Spleen (tissue), 11 donors: ENCODE measurements around the gene UBLCP1. TPM values are rescaled to one million over a fixed set of nuclear protein-coding genes. Genes with fewer than 3 reads are reported as not detected.

Experiments
- DNase-seq: peaks from one replicate; pipeline ENCODE4 v3.0.0-alpha.2; 2020
- H3K27ac ChIP-seq, 8 donors: fragments of 200-600 bp; sonication (generic) in 7 of 8; 1 replicate in 4 of 8; 2 replicates in 4 of 8; pipeline versions ENCODE4 v1.5.0 to v1.8.0; 2016 to 2021; ENCODE audit warnings: inconsistent platforms in 4 of 8, mild to moderate bottlenecking in 4 of 8, moderate library complexity in 1 of 8
- H3K27me3 ChIP-seq, 7 donors: fragments of 200-600 bp; sonication (generic) in 6 of 7; replicated peaks in 1 of 7; 1 replicate in 4 of 7; 2 replicates in 3 of 7; pipeline versions ENCODE4 v1.5.0 to v1.8.0; 2016 to 2021; ENCODE audit warnings: inconsistent platforms in 3 of 7, mild to moderate bottlenecking in 1 of 7
- H3K36me3 ChIP-seq, 6 donors: fragments of 200-600 bp; sonication (generic) in 5 of 6; 1 replicate in 4 of 6; 2 replicates in 2 of 6; pipeline versions ENCODE4 v1.5.0 to v1.8.0; 2016 to 2021; ENCODE audit warnings: inconsistent platforms in 2 of 6
- H3K4me1 ChIP-seq, 6 donors: fragments of 200-600 bp; sonication (generic) in 5 of 6; 1 replicate in 3 of 6; 2 replicates in 3 of 6; pipeline versions ENCODE4 v1.5.0 to v1.8.0; 2016 to 2021; ENCODE audit warnings: inconsistent platforms in 3 of 6
- H3K4me3 ChIP-seq, 8 donors: fragments of 200-600 bp; sonication (generic) in 7 of 8; 1 replicate in 4 of 8; 2 replicates in 4 of 8; pipeline versions ENCODE4 v1.5.0 to v1.8.0; 2016 to 2021; ENCODE audit warnings: inconsistent platforms in 4 of 8, mild to moderate bottlenecking in 4 of 8, moderate library complexity in 2 of 8
- H3K9me3 ChIP-seq, 8 donors: fragments of 200-600 bp; sonication (generic) in 7 of 8; 1 replicate in 4 of 8; 2 replicates in 4 of 8; pipeline versions ENCODE4 v1.5.0 to v1.8.0; 2016 to 2021; ENCODE audit warnings: inconsistent platforms in 4 of 8
- POLR2A ChIP-seq, 3 donors: fragments of 450-650 bp; IDR thresholded peaks; one replicate each; pipeline ENCODE4 v1.5.1; 2017; ENCODE audit warnings: antibody characterized with exemption in 3 of 3, mild to moderate bottlenecking in 1 of 3
- POLR2AphosphoS5 ChIP-seq, 3 donors: sonication (generic); formaldehyde crosslinking; IDR thresholded peaks; one replicate each; pipeline ENCODE4 v1.5.1; 2017; ENCODE audit warnings: antibody characterized with exemption in 3 of 3
- WGBS, 5 donors: extraction: QIAGEN DNeasy Blood & Tissue Kit in 3 of 5; methylation state at CpG; one replicate each; pipeline versions ENCODE4 v1.1.5 to v1.1.7; 2013 to 2018; 5-methylcytosine and 5-hydroxymethylcytosine counted together
- intact Hi-C: fragments of 100-400 bp; cut with DNase I; formaldehyde crosslinking; loops from one replicate; pipeline ENCODE4 v1.15.0; 2023; ENCODE audit warnings: low total_unique reads
- polyA plus RNA-seq, 3 donors: library from polyadenylated mRNA; stranded (reverse); fragments of 200-250 nt; gene quantifications; one replicate each; pipeline ENCODE4 v1.2.1, GENCODE V29; 2013
- total RNA-seq, 7 donors: library from RNA; depleted of rRNA in 3 of 7; stranded (reverse); fragments of >200 nt in 3 of 7; fragmentation: NEBNext Ultra II Directional in 4 of 7; extraction: Animal tissue kit (Norgen Biotek cat#: 25700) in 4 of 7; gene quantifications; one replicate each; pipeline versions ENCODE4 v1.1.0 to v1.2.1, GENCODE V29; 2016 to 2021
- TF ChIP-seq, protein P1 (sequence below), 11 experiments: fragments of 200-600 bp in 7 of 11; fragments of 450-650 bp in 4 of 11; sonication (generic) in 4 of 11; IDR thresholded peaks in 8 of 11; conservative IDR thresholded peaks in 3 of 11; 1 replicate in 7 of 11; 2 replicates in 4 of 11; pipeline versions ENCODE4 v1.4.0 to v1.8.0; 2016 to 2021; ENCODE audit warnings: antibody characterized with exemption in 11 of 11, inconsistent platforms in 4 of 11, mild to moderate bottlenecking in 1 of 11
- donor health status: healthy with polysubstance abuse.
- donor health status: DM: no; HTN: no; CAD: no; lungs with moderate emphysema.
- donor health status: DM: no; HTN: no; CAD: no.
- donor health status: Bipolar disorder and iron deficiency.
- donor health status: healthy.
- donor health status: DM: no; HTN: no; CAD: no.
- donor health status: DM: yes; HTN: yes; CAD: no.

UBLCP1 gene
- total and polyA plus RNA-seq, 10 donors: 25.4 to 44.8 (median 29.9) TPM

GRCh38 chr5:159309689-159310433 lies 46.8 kb downstream of the UBLCP1 start:
- no peak for DNase-seq
- Histone ChIP-seq H3K36me3 (no peaks in the 10 kb centered on the region), H3K4me1 (peaks cover 0 to 17% (median 12%) of the 10 kb centered on the region in 6 donors), H3K4me3 (peak overlapping the region in 1 of 8 donors; percentile 50), H3K9me3 (no peaks in the 10 kb centered on the region), H3K27ac (no peak overlapping the region), H3K27me3 (peaks cover 0 to 33% (median 0%) of the 10 kb centered on the region in 7 donors)
- no peak for TF ChIP-seq POLR2A (IDR thresholded peaks at IDR 0.05)
- TF ChIP-seq, protein P1, sequence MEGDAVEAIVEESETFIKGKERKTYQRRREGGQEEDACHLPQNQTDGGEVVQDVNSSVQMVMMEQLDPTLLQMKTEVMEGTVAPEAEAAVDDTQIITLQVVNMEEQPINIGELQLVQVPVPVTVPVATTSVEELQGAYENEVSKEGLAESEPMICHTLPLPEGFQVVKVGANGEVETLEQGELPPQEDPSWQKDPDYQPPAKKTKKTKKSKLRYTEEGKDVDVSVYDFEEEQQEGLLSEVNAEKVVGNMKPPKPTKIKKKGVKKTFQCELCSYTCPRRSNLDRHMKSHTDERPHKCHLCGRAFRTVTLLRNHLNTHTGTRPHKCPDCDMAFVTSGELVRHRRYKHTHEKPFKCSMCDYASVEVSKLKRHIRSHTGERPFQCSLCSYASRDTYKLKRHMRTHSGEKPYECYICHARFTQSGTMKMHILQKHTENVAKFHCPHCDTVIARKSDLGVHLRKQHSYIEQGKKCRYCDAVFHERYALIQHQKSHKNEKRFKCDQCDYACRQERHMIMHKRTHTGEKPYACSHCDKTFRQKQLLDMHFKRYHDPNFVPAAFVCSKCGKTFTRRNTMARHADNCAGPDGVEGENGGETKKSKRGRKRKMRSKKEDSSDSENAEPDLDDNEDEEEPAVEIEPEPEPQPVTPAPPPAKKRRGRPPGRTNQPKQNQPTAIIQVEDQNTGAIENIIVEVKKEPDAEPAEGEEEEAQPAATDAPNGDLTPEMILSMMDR (IDR thresholded peaks at IDR 0.05 in 8 of 11, conservative IDR thresholded peaks at IDR 0.05 in 3 of 11): no peak
- TF ChIP-seq POLR2AphosphoS5 (IDR thresholded peaks at IDR 0.05): no peak
- WGBS, 5 donors: 82 to 90% (median 85%) methylated on average over 8 of the region's 8 CpGs
- intact Hi-C loops: no loop called here

- Histone ChIP-seq H3K9me3 (no peaks in the 10 kb centered on the region), H3K36me3 (no peaks in the 10 kb centered on the region), H3K27ac (no peak overlapping the region), H3K27me3 (peaks cover 0 to 33% (median 0%) of the 10 kb centered on the region in 7 donors), H3K4me3 (peak overlapping the region in 3 of 8 donors; percentile 4 to 50 (median 14)), H3K4me1 (peaks cover 0 to 17% (median 12%) of the 10 kb centered on the region in 6 donors)
- DNase-seq: peak; percentile 80
- intact Hi-C loops: no loop called here
- no peak for TF ChIP-seq POLR2A (IDR thresholded peaks at IDR 0.05)
- TF ChIP-seq, protein P1 (IDR thresholded peaks at IDR 0.05 in 8 of 11, conservative IDR thresholded peaks at IDR 0.05 in 3 of 11): no peak
- TF ChIP-seq POLR2AphosphoS5 (IDR thresholded peaks at IDR 0.05): no peak
- WGBS, 5 donors: 2 to 6% (median 5%) methylated on average over 5 to 26 of the region's 26 CpGs
These were observed 47.4 kb downstream of the UBLCP1 start for GRCh38 chr5:159310511-159310910.

GRCh38 chr5:159311063-159311462 lies 48.0 kb downstream of the UBLCP1 start:
- Histone ChIP-seq H3K27ac (no peak overlapping the region), H3K4me1 (peaks cover 0 to 17% (median 12%) of the 10 kb centered on the region in 6 donors), H3K36me3 (no peaks in the 10 kb centered on the region), H3K9me3 (no peaks in the 10 kb centered on the region), H3K27me3 (peaks cover 0 to 33% (median 0%) of the 10 kb centered on the region in 7 donors), H3K4me3 (peak overlapping the region in 2 of 8 donors; percentile 14 to 50)
- WGBS, 5 donors: 45 to 62% (median 59%) methylated on average over 7 of the region's 7 CpGs
- TF ChIP-seq POLR2A (IDR thresholded peaks at IDR 0.05): no peak
- TF ChIP-seq POLR2AphosphoS5 (IDR thresholded peaks at IDR 0.05): no peak
- TF ChIP-seq, protein P1 (IDR thresholded peaks at IDR 0.05 in 8 of 11, conservative IDR thresholded peaks at IDR 0.05 in 3 of 11): no peak
- DNase-seq: no peak
- intact Hi-C loops: no loop called here

GRCh38 chr5:159313197-159313596 lies 50.1 kb downstream of the UBLCP1 start:
- intact Hi-C loops: no loop called here
- H3K27me3 ChIP-seq: peaks cover 0 to 33% (median 0%) of the 10 kb centered on the region in 7 donors
- DNase-seq: no peak
- H3K4me3 ChIP-seq: no peak overlapping the region
- no peaks in the 10 kb centered on the region for H3K36me3 ChIP-seq
- WGBS, 5 donors: 89 to 96% (median 94%) methylated on average over 2 of the region's 2 CpGs
- TF ChIP-seq, protein P1 (IDR thresholded peaks at IDR 0.05 in 8 of 11, conservative IDR thresholded peaks at IDR 0.05 in 3 of 11): no peak
- TF ChIP-seq POLR2AphosphoS5 (IDR thresholded peaks at IDR 0.05) (no peak), POLR2A (IDR thresholded peaks at IDR 0.05) (no peak)
- no peaks in the 10 kb centered on the region for H3K9me3 ChIP-seq
- H3K4me1 ChIP-seq: peaks cover 0 to 17% (median 12%) of the 10 kb centered on the region in 6 donors
- no peak overlapping the region for H3K27ac ChIP-seq
